Sigmoid colon (tissue), 3 donors: Measurements from ENCODE around the gene PRR30.

Source experiments
- CTCF ChIP-seq, 4 experiments: fragments of 450-650 bp in 3 of 4; fragments of 200-600 bp in 1 of 4; IDR thresholded peaks; one replicate each; pipeline ENCODE4 v1.5.1; 2016 to 2019; ENCODE audit warnings: antibody characterized with exemption in 4 of 4, mild to moderate bottlenecking in 3 of 4, moderate library complexity in 2 of 4
- POLR2A ChIP-seq, 2 donors: fragments of 450-650 bp; IDR thresholded peaks; one replicate each; pipeline ENCODE4 v1.6.1; 2016; ENCODE audit warnings: antibody characterized with exemption in 2 of 2, mild to moderate bottlenecking in 2 of 2, moderate library complexity in 2 of 2

GRCh38 chr2:27138111-27138510 is 1.1 kb downstream of the PRR30 start:
- TF ChIP-seq CTCF (IDR thresholded peaks at IDR 0.05) (no peak), POLR2A (IDR thresholded peaks at IDR 0.05) (no peak)
